ENCODE measurements around the gene AGRP.
A peak's percentile ranks its signal among the peaks of the same experiment; 100 is the strongest.
"Not testable (repeated sequence)": the region's sequence is repeated elsewhere in the genome, so short reads cannot be mapped to it uniquely, and the experiment has no call there.

AGRP gene

DNA sequence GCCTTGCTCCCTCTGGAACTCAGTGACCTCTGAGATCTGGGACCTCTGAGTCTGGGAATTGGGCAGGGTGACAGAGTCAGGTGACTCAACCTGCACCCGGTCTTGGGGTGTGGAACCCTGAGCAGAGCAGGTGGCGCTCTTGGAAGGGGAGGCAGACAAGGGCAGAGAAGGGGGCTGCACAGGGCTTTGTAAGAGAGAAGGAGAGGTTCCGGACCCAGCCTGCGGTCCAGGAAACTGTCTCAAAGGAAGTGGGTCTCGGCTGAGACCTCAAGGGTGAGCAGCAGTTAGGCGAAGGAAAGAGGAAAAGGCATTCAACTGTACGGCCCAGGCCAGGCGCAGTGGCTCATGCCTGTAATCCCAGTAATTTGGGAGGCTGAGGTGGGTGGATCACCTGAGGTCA is 35.3 kb upstream of the AGRP start:
- DNase-seq, result no peak
- TF ChIP-seq, protein P1, sequence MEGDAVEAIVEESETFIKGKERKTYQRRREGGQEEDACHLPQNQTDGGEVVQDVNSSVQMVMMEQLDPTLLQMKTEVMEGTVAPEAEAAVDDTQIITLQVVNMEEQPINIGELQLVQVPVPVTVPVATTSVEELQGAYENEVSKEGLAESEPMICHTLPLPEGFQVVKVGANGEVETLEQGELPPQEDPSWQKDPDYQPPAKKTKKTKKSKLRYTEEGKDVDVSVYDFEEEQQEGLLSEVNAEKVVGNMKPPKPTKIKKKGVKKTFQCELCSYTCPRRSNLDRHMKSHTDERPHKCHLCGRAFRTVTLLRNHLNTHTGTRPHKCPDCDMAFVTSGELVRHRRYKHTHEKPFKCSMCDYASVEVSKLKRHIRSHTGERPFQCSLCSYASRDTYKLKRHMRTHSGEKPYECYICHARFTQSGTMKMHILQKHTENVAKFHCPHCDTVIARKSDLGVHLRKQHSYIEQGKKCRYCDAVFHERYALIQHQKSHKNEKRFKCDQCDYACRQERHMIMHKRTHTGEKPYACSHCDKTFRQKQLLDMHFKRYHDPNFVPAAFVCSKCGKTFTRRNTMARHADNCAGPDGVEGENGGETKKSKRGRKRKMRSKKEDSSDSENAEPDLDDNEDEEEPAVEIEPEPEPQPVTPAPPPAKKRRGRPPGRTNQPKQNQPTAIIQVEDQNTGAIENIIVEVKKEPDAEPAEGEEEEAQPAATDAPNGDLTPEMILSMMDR (IDR thresholded peaks at IDR 0.05), result no peak
- Mint-ChIP-seq H3K27me3 (ENCODE audit: low read depth, poor library complexity) (peaks cover 67% of the 10 kb centered on the region), H3K9me3 (no peaks in the 10 kb centered on the region), H3K4me1 (peaks cover 19% of the 10 kb centered on the region), H3K4me3 (no peak overlapping the region), H3K27ac (no peak overlapping the region), H3K36me3 (ENCODE audit: low read depth) (no peaks in the 10 kb centered on the region)

GRCh38 chr16:67517661-67518423 is 34.5 kb upstream of the AGRP start:
- Mint-ChIP-seq H3K4me1 (peaks cover 17% of the 10 kb centered on the region), H3K9me3 (no peaks in the 10 kb centered on the region), H3K36me3 (ENCODE audit: low read depth) (no peaks in the 10 kb centered on the region), H3K4me3 (no peak overlapping the region), H3K27ac (no peak overlapping the region), H3K27me3 (ENCODE audit: low read depth, poor library complexity) (peaks cover 67% of the 10 kb centered on the region)
- TF ChIP-seq, protein P1 (IDR thresholded peaks at IDR 0.05), result no peak
- no peak for DNase-seq

- Mint-ChIP-seq H3K27ac (peak overlapping the region; percentile 61), H3K36me3 (ENCODE audit: low read depth) (no peaks in the 10 kb centered on the region), H3K4me1 (peaks cover 14% of the 10 kb centered on the region), H3K4me3 (no peak overlapping the region), H3K27me3 (ENCODE audit: low read depth, poor library complexity) (peaks cover 68% of the 10 kb centered on the region), H3K9me3 (peaks cover 3% of the 10 kb centered on the region)
- TF ChIP-seq, protein P1 (IDR thresholded peaks at IDR 0.05), result no peak
- DNase-seq, result no peak
These were observed 33.8 kb upstream of the AGRP start for GRCh38 chr16:67517155-67517445.

DNA sequence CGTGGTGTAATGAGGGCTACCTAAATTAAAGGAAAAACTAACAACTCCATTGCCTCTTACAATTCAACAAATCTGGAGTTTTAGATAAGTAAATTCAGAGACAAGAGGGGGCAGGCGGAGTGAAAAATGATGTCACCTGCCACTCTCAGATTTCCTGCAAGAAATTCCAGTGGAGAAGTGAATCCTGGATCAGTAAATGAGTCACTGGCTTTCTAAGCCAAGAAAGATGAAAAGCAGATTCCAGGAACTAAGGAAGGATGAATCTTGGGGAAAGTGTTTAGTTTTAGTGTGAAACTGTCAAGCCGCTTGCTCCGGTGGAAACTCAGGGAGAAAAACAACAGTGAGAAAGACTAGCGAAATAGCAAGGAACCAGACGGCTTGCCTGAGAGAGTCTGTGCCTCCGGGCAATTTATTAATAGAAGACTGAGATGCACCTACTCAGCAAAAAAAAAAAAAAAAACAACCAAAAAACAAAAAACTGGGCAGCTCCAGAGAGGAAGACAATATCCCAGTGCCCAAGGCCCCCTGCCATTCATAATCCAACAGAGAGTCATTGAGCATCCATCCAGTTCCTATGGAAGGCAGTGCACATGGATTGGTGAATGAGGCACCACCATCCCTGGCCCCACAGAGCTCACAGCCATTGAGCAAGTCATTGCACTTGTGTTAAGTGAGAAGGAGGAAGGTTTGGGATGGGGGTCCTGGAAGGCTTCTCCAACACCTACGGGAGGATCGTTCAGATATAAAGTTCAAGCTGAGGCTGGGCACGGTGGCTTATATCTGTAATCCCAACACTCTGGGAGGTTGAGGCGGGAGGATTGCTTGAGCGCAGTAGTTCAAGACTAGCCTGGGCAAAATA is 33.2 kb upstream of the AGRP start:
- peaks cover 3% of the 10 kb centered on the region for H3K9me3 Mint-ChIP-seq
- no peaks in the 10 kb centered on the region for H3K36me3 Mint-ChIP-seq (ENCODE audit: low read depth)
- TF ChIP-seq, protein P1 (IDR thresholded peaks at IDR 0.05), result no peak
- no peak for DNase-seq
- H3K4me3 Mint-ChIP-seq, result no peak overlapping the region
- peak overlapping the region; percentile 61 for H3K27ac Mint-ChIP-seq
- H3K27me3 Mint-ChIP-seq (ENCODE audit: low read depth, poor library complexity), result peaks cover 68% of the 10 kb centered on the region
- peaks cover 11% of the 10 kb centered on the region for H3K4me1 Mint-ChIP-seq

DNA sequence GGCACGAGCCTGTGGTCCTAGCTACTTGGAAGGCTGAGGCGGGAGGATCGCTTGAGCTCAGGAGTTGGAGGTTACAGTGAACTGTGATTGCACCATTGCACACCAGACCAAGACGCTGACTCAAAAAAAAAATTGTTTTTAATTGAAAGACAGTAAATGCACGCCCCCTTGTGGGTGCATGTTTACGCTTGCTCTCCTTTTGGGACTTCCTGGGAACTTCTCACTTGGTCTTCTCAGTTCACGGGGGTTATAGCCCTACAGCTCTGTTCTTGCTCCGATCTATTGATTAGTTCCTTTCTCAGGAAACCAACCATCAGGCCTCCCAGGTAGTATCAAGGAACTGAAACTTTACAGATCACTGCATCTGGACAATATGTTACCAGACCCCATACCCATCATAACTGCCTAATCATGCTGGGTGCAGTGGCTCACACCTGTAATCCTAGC is 31.1 kb upstream of the AGRP start:
- Mint-ChIP-seq H3K36me3 (ENCODE audit: low read depth) (no peaks in the 10 kb centered on the region), H3K4me3 (no peak overlapping the region), H3K27ac (no peak overlapping the region), H3K27me3 (ENCODE audit: low read depth, poor library complexity) (peaks cover 49% of the 10 kb centered on the region), H3K9me3 (peaks cover 3% of the 10 kb centered on the region), H3K4me1 (peaks cover 7% of the 10 kb centered on the region)
- peak; percentile 66 for DNase-seq
- TF ChIP-seq, protein P1 (IDR thresholded peaks at IDR 0.05), result peak; percentile 59

GRCh38 chr16:67513892-67514291 is 30.5 kb upstream of the AGRP start:
- peaks cover 45% of the 10 kb centered on the region for H3K27me3 Mint-ChIP-seq (ENCODE audit: low read depth, poor library complexity)
- DNase-seq; H3K4me3 Mint-ChIP-seq; H3K9me3 Mint-ChIP-seq; H3K4me1 Mint-ChIP-seq; H3K36me3 Mint-ChIP-seq (ENCODE audit: low read depth); H3K27ac Mint-ChIP-seq: not testable (repeated sequence)

Measured in nephron progenitor cell (in vitro differentiated cells).